GM19372 (cell line): ENCODE results near the gene JAKMIP1.

Experiments used
- ATAC-seq: cut with Tn5 transposase; IDR thresholded peaks from one replicate; pipeline ENCODE4 v1.9.1; 2021; ENCODE audit warnings: mild to moderate bottlenecking, low read depth, moderate library complexity; ENCODE audit not compliant: unreplicated experiment

JAKMIP1 gene

GRCh38 chr4:6123116-6123515, 77.2 kb downstream of the JAKMIP1 start:
- no peak for ATAC-seq

GRCh38 chr4:6122496-6122895, 77.9 kb downstream of the JAKMIP1 start:
- no peak for ATAC-seq

GRCh38 chr4:6121941-6122340, 78.4 kb downstream of the JAKMIP1 start:
- ATAC-seq = no peak

GRCh38 chr4:6121276-6121850, 79.0 kb downstream of the JAKMIP1 start:
- ATAC-seq = no peak

- ATAC-seq = no peak
These were observed 80.0 kb downstream of the JAKMIP1 start for GRCh38 chr4:6120361-6120760.

- no peak for ATAC-seq
These were observed 80.8 kb downstream of the JAKMIP1 start for GRCh38 chr4:6119507-6120020.

- no peak for ATAC-seq
These were observed 82.1 kb downstream of the JAKMIP1 start for GRCh38 chr4:6118201-6118600.

- ATAC-seq = no peak
These were observed 83.6 kb downstream of the JAKMIP1 start for GRCh38 chr4:6116696-6117285.

- no peak for ATAC-seq
These were observed 84.4 kb downstream of the JAKMIP1 start for GRCh38 chr4:6115746-6116586.

GRCh38 chr4:6115342-6115741, 85.0 kb downstream of the JAKMIP1 start:
- no peak for ATAC-seq

GRCh38 chr4:6114601-6115000, 85.7 kb downstream of the JAKMIP1 start:
- no peak for ATAC-seq

GRCh38 chr4:6114181-6114580, 86.2 kb downstream of the JAKMIP1 start:
- no peak for ATAC-seq

- no peak for ATAC-seq
These were observed 86.7 kb downstream of the JAKMIP1 start for GRCh38 chr4:6113641-6114040.

GRCh38 chr4:6112606-6113290, 87.6 kb downstream of the JAKMIP1 start:
- no peak for ATAC-seq

GRCh38 chr4:6111354-6111960, 88.9 kb downstream of the JAKMIP1 start:
- no peak for ATAC-seq

- no peak for ATAC-seq
These were observed 89.5 kb downstream of the JAKMIP1 start for GRCh38 chr4:6110681-6111353.

- ATAC-seq = no peak
These were observed 90.3 kb downstream of the JAKMIP1 start for GRCh38 chr4:6109842-6110560.

GRCh38 chr4:6107886-6108285, 92.5 kb downstream of the JAKMIP1 start:
- ATAC-seq = no peak

- no peak for ATAC-seq
These were observed 93.1 kb downstream of the JAKMIP1 start for GRCh38 chr4:6107114-6107791.
